ENCODE data around the gene PPP1R26.
"Not testable (repeated sequence)": the region's sequence is repeated elsewhere in the genome, so short reads cannot be mapped to it uniquely, and the experiment has no call there.

The PPP1R26 gene

GRCh38 chr9:135503371-135504261, 24.0 kb downstream of the PPP1R26 start:
- DNase-seq (ENCODE audit: low read depth in 3 of 3, low spot score in 1 of 3), result no peak

GRCh38 chr9:135504262-135505243, 25.0 kb downstream of the PPP1R26 start:
- DNase-seq (ENCODE audit: low read depth in 3 of 3, low spot score in 1 of 3), result peak in 1 of 3 donors; percentile 35

DNA sequence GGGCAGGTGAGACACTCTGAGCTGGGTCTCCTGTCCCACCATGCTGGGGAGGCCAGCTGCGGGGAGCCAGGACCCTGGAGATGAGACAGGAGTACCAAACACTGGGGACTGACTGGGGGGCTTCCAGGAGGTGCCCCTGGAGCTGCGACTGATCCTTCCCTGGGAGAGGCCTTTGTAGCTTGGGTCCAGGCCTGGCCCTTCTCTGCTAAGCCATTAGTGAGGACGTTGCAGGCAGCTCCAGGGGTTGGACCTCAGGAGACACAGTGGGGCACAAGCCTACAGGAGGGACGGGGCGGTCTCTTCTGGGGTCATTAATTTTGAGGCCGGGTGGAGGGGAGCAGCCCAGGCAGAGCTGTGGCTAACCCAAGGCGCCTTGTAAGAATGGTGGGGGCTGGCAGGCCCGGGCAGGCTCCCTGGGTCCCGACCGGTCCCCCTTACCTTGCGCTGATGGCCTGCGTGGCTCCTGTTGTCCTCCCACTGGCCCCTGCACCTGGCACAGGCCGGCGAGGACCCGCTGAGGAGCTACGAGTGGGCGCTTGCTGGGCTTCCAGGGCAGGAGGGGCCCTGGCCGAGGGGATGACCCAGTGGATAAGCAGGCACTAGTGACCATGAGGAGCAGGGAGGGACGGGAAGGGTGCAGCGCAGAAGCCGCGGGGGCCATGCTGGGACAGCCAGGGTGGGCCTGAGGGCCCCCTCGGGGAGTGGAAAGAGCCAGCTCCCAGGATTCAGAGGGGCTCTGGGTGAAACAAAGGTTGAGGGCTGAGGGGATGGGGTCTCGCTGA, 26.0 kb downstream of the PPP1R26 start:
- no peak for DNase-seq (ENCODE audit: low read depth in 3 of 3, low spot score in 1 of 3)

DNA sequence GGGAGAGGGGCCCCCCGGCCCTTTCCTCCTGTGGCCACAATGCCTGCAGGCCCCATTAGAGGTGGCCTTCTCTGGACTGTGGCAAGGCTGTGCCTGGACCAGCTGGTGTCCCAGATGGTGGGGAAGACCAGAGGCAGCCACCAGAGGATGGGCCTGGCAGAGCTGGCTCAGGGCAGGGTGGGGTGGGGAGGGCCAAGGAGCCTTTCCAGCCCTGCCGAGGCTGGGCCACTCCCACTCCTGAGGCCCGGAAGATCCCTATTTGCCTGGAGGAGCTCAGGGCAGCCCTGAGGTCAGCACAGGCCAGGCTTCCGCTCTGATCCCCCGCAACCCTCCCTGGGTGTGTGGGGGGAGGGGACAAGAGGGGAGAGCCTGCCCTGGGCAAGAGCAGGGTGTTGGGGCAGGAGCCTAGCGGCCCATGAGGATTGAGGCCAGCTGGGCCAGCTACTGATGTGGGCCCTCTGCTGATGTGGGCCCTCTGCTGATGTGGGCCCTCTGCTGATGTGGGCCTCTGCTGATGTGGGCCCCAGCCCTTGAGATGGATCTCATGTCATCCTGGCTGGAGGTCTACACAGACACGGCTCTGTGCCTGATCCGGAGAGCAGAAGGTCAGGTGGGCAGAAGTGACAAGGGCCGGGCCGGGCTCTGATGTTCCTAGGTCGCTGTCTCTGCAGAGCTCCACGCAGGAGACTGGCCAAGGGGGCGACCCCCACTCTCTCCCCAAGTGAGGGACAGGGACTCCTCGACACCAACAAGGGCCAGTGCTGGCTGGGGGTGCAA, 26.9 kb downstream of the PPP1R26 start:
- no peak for DNase-seq (ENCODE audit: low read depth in 3 of 3, low spot score in 1 of 3)

DNA sequence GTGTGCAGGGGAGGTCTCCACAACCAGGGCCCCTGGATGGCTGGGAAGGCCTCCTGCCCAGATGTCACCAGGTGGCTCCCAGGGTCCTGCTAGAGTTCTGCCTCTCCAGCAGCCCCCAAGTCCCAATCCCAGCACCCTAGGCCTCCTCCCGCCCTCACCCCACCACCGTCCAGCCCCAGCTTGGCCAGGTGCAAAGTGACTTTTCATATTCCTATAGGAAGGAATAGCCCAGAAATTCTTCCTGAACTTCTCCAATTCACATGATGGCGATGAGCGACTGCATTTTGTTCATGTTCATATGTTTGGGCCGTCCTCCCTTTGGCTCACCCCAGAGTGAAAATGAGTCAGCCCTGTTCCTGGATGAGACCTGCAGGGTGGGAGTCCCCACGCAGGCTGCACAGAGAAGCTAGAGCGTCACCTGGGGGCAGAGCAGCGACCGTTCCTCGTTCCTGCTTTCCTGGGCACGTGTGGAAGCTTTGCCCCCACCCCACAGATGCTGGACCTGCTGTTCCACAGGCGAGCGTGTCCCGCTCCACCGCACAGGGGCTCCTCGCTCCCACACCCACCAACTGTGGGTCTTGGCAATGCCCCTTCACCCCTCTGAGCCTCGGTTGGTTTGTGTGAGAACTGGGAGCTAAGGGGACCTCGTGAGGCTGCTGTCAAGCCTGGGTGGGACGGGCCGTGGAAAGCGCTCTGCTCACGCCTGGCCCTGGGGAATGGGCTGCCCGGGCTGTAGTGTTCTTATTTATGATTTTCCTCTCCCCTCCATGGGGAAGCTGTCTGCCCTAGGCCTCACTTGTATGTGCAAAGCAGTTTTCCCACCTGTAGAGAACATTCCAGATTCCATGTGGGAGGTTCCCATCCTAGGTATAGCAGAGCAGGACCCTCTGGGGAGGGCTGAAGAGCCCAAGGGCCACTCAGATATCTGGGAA, 27.8 kb downstream of the PPP1R26 start:
- DNase-seq (ENCODE audit: low read depth in 3 of 3, low spot score in 1 of 3), result no peak

DNA sequence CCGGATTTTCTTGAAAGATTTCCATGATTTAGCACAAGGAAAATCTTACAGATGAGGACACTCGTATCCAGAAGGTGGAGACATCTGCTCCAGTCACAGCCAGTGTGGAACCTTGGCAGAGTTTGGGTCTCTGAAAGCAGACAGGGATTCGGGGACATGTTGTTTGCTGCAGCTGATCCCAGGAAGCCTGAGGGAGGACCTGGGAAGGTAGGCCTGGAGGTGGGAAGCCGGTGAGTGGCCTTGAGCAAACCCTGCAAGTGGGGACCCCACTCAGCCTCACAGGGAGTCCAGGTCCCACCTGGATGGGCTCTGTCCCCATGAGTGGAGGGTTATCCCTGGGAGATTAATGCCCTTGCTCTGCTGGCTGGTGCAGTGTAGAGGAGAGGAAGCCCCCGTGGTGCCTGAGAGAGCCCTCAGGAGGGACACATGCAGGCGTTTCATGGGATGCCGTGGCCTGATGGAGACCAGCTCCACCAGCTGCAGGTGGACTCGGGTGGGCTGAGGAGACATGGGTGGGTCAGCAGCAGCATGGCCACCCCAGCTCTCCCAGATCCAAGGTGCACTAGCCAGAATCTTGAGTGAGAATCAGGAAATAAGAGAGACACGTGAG, 28.7 kb downstream of the PPP1R26 start:
- DNase-seq (ENCODE audit: low read depth in 3 of 3, low spot score in 1 of 3), result no peak

GRCh38 chr9:135509458-135509857, 29.9 kb downstream of the PPP1R26 start:
- no peak for DNase-seq (ENCODE audit: low read depth in 3 of 3, low spot score in 1 of 3)

DNA sequence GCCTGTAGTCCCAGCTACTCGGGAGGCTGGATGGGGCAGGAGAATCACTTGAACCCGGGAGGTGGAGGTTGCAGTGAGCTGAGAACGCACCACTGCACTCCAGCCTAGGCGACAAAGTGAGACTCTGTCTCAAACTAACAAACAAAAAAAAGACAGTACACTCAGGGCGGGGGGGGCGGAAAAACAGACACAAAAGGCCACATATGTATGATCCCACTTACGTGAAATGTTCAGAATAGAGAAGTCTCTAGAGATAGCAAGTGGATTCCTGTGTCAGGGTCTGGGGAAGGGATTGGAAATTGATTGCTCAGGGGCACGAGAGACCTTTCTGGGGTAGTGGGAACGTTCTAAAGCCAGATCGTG, 32.6 kb downstream of the PPP1R26 start:
- DNase-seq (ENCODE audit: low read depth in 3 of 3, low spot score in 1 of 3), result no peak

GRCh38 chr9:135512904-135513303, 33.3 kb downstream of the PPP1R26 start:
- no peak for DNase-seq (ENCODE audit: low read depth in 3 of 3, low spot score in 1 of 3)

DNA sequence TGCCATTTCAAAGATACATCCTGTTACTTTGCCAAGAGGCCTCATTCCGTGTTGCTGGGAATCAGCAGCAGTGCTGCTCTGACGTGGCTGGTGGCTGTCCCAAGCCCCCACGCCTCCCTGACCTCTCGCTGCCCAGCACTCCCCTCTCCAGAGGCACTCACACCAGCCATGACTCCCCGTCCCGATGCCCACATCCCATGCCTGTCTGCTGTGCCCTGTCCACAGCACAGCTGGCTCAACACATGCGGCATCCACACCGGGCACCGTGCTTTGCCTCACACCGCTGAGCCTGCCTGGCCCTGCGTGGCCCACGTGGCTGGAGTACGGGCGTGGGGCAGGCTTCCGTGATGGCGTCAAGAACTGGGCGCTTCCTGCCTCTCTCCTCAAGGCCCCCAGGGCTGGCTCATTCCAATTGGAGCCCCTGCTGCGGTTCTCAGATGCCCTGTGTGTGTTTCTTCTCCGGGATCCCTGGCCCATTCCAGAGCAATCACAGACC, 33.8 kb downstream of the PPP1R26 start:
- DNase-seq (ENCODE audit: low read depth in 3 of 3, low spot score in 1 of 3), result no peak

- DNase-seq (ENCODE audit: low read depth in 3 of 3, low spot score in 1 of 3), result not testable (repeated sequence)
These were observed 34.3 kb downstream of the PPP1R26 start for GRCh38 chr9:135513906-135514305.

- no peak for DNase-seq (ENCODE audit: low read depth in 3 of 3, low spot score in 1 of 3)
These were observed 34.9 kb downstream of the PPP1R26 start for GRCh38 chr9:135514342-135515082.

GRCh38 chr9:135515083-135515951, 35.7 kb downstream of the PPP1R26 start:
- no peak for DNase-seq (ENCODE audit: low read depth in 3 of 3, low spot score in 1 of 3)

- no peak for DNase-seq (ENCODE audit: low read depth in 3 of 3, low spot score in 1 of 3)
These were observed 36.7 kb downstream of the PPP1R26 start for GRCh38 chr9:135516132-135516860.

DNA sequence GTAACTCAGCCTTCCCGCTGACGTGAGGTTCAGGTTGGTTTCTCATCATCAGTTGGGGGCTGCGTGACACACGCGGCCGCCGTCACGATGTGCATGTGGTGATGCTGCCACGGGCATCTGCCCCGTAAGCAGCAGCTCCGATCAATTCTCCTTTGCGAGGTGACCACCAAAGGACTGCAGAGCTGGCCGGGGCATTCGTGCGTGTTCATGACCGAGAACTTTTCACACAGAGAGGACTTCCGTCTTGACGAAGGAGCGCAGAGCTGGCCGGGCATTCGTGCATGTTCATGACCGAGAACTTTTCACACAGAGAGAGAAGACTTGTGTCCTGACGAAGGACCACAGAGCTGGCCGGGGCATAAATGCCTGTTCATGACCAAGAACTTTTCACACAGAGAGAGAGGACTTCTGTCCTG, 37.8 kb downstream of the PPP1R26 start:
- DNase-seq (ENCODE audit: low read depth in 3 of 3, low spot score in 1 of 3), result no peak
